K562 (cell line): ENCODE results near the gene MRPS26. TPM values are rescaled to one million over a fixed set of nuclear protein-coding genes. Genes with fewer than 3 reads are reported as not detected.

Source experiments
- ATAC-seq: fragments of 200-7000 bp; cut with Tn5 transposase; 3 replicates; pipeline ENCODE4 v1.9.1; 2020; ENCODE audit warnings: moderate library complexity
- BruUV-seq: library from RNA; stranded (reverse); fragments of 400-500 nt; replicated peaks from 2 replicates; lab custom pipeline; 2021; lab: Mats Ljungman, UMichigan
- CTCF ChIA-PET: fragments of 300-600 bp; formaldehyde crosslinking; extraction: SDS; loops from one replicate; lab custom pipeline; 2021; ENCODE audit warnings: low intra/inter-chr PET ratio; lab: Yijun Ruan, JAX
- POLR2A ChIA-PET: fragments of 300-600, 350-650 bp; sonication (Branson Sonifier 250); formaldehyde crosslinking; extraction: SDS; loops from one replicate; lab custom pipeline; 2021; ENCODE audit warnings: antibody characterized with exemption, inconsistent platforms; lab: Yijun Ruan, JAX
- DNase-seq, 4 experiments: peaks; one replicate each; pipeline versions ENCODE4 v3.0.0 to v3.0.0-alpha.2; 2011 to 2018; ENCODE audit warnings: low spot score in 3 of 4, mixed read lengths in 3 of 4; ENCODE audit errors: extremely low read depth in 1 of 4
- FAIRE-seq: peaks from 2 replicates; lab custom pipeline; 2011; peaks lifted over from hg19 to GRCh38; lab: Jason Lieb, UNC
- H2AFZ ChIP-seq: 2 replicates; pipeline ENCODE4 v1.6.0; 2011; ENCODE audit warnings: low read depth, low read length, control low read depth, inconsistent platforms
- H3K27ac ChIP-seq: fragments of 200-600 bp; 3 replicates; pipeline ENCODE4 v1.8.0; 2011; ENCODE audit warnings: low read depth, mild to moderate bottlenecking, control low read depth, inconsistent platforms, low read length, moderate library complexity, mixed read lengths; ENCODE audit errors: extremely low read depth
- H3K27me3 ChIP-seq, 2 experiments: fragments of 300-600 bp in 1 of 2; 2 replicates in 1 of 2; 3 replicates in 1 of 2; pipeline versions ENCODE4 v1.6.0 to v1.8.0; 2011; ENCODE audit warnings: inconsistent platforms in 2 of 2, low read length in 2 of 2, mild to moderate bottlenecking in 1 of 2, mixed read lengths in 1 of 2, moderate library complexity in 1 of 2; ENCODE audit not compliant: control insufficient read depth in 2 of 2, insufficient read depth in 2 of 2
- H3K36me3 ChIP-seq: fragments of 300-600 bp; 3 replicates; pipeline ENCODE4 v1.8.0; 2011; ENCODE audit warnings: mild to moderate bottlenecking, low read length, inconsistent platforms; ENCODE audit not compliant: control insufficient read depth, insufficient read depth
- H3K4me1 ChIP-seq, 2 experiments: fragments of 200-600 bp in 1 of 2; replicated peaks in 1 of 2; 2 replicates in 1 of 2; 3 replicates in 1 of 2; pipeline versions ENCODE4 v1.5.1 to v1.8.0; 2011; ENCODE audit warnings: inconsistent platforms in 2 of 2, low read length in 2 of 2, mild to moderate bottlenecking in 1 of 2, mixed read lengths in 1 of 2, moderate library complexity in 1 of 2; ENCODE audit not compliant: control insufficient read depth in 2 of 2, insufficient read depth in 2 of 2
- H3K4me2 ChIP-seq: 2 replicates; pipeline ENCODE4 v1.6.1; 2011; ENCODE audit warnings: low read length, control low read depth, inconsistent platforms, mixed read lengths; ENCODE audit not compliant: insufficient read depth
- H3K4me3 ChIP-seq: fragments of 200-600 bp; sonication (generic), shearing (Covaris generic); 2 replicates; pipeline ENCODE4 v1.5.1; 2016; ENCODE audit warnings: control low read depth, inconsistent platforms
- H3K79me2 ChIP-seq: fragments of 200-600 bp; 3 replicates; pipeline ENCODE4 v1.8.0; 2011; ENCODE audit warnings: low read length, inconsistent platforms; ENCODE audit not compliant: control insufficient read depth, insufficient read depth
- H3K9ac ChIP-seq, 2 experiments: 2 replicates each; pipeline versions ENCODE4 v1.6.0 to v1.6.1; 2011; ENCODE audit warnings: low read depth in 2 of 2, low read length in 2 of 2, control low read depth in 1 of 2, inconsistent platforms in 1 of 2, mild to moderate bottlenecking in 1 of 2, mixed read lengths in 1 of 2; ENCODE audit not compliant: insufficient read depth in 1 of 2
- H3K9me1 ChIP-seq: one replicate; pipeline ENCODE4 v1.6.0; 2011; ENCODE audit warnings: inconsistent platforms, mild to moderate bottlenecking, low read length, moderate library complexity; ENCODE audit not compliant: control insufficient read depth, insufficient read depth
- H3K9me3 ChIP-seq: replicated peaks from 2 replicates; pipeline ENCODE4 v1.5.1; 2011; ENCODE audit warnings: low read depth, low read length, inconsistent platforms; ENCODE audit not compliant: control insufficient read depth, insufficient read depth
- H4K20me1 ChIP-seq: replicated peaks from 2 replicates; pipeline ENCODE4 v1.6.1; 2011; ENCODE audit warnings: low read length, inconsistent platforms, mixed read lengths; ENCODE audit not compliant: control insufficient read depth, insufficient read depth
- BRF1 ChIP-seq: IDR thresholded peaks from 3 replicates; pipeline ENCODE4 v1.6.1; 2011; ENCODE audit warnings: borderline replicate concordance, mild to moderate bottlenecking; ENCODE audit not compliant: insufficient read length; ENCODE audit errors: extremely low read depth
- HCFC1 ChIP-seq: IDR thresholded peaks from 2 replicates; pipeline ENCODE4 v1.6.1; 2012; ENCODE audit warnings: low read depth, low read length, improper control_type of control experiment
- HDGF ChIP-seq: fragments of 450-650 bp; IDR thresholded peaks from 2 replicates; pipeline ENCODE4 v1.6.1; 2016
- HMBOX1 ChIP-seq: sonication (generic); IDR thresholded peaks from 2 replicates; pipeline ENCODE4 v1.6.1; 2016
- HNRNPH1 ChIP-seq: fragments of 200-400 bp; formaldehyde crosslinking; optimal IDR thresholded peaks from 2 replicates; pipeline ENCODE3; 2017; ENCODE audit warnings: low read depth, mild to moderate bottlenecking, low read length, moderate library complexity
- HNRNPLL ChIP-seq: fragments of 200-400 bp; formaldehyde crosslinking; IDR thresholded peaks from 2 replicates; pipeline ENCODE4 v1.6.1; 2017; ENCODE audit warnings: low read length, low read depth, mild to moderate bottlenecking; ENCODE audit not compliant: poor library complexity, severe bottlenecking
- KAT2B ChIP-seq: IDR thresholded peaks from one replicate; pipeline ENCODE4 v1.6.1; 2012; ENCODE audit warnings: low read depth, mild to moderate bottlenecking, control low read depth, inconsistent platforms, low read length, moderate library complexity
- LCOR ChIP-seq: sonication (generic); formaldehyde crosslinking; IDR thresholded peaks from 2 replicates; pipeline ENCODE4 v1.8.0; 2022; ENCODE audit warnings: mild to moderate bottlenecking, missing genetic modification reagents
- ZNF134 ChIP-seq: fragments of 250-450 bp; sonication (Bioruptor Pico); conservative IDR thresholded peaks from 2 replicates; pipeline ENCODE4 v1.4.0; 2020
- ZNF318 ChIP-seq, 2 experiments: fragments of 450-650 bp; IDR thresholded peaks; 2 replicates each; pipeline ENCODE4 v1.6.1; 2016; ENCODE audit warnings: mild to moderate bottlenecking in 2 of 2, borderline replicate concordance in 1 of 2, low read depth in 1 of 2, moderate library complexity in 1 of 2
- WGBS: fragments of 100-300 bp; shearing (Covaris generic); methylation state at CpG from one replicate; pipeline ENCODE4 v1.1.6; 2016; ENCODE audit warnings: low coverage, mixed read lengths; ENCODE audit not compliant: insufficient coverage; ENCODE audit errors: missing lambda C conversion rate; 5-methylcytosine and 5-hydroxymethylcytosine counted together
- in situ Hi-C: fragments of 300-500 bp; cut with MboI; formaldehyde crosslinking; loops from 4 replicates; pipeline ENCODE4 v1.15.0; 2018; ENCODE audit warnings: inconsistent platforms, mixed read lengths
- intact Hi-C: fragments of 100-400 bp; cut with micrococcal nuclease; formaldehyde crosslinking; loops from 2 replicates; pipeline ENCODE4 v1.14.2; 2022
- polyA plus RNA-seq, 8 experiments: library from polyadenylated mRNA; depleted of rRNA in 4 of 8; stranded (reverse) in 5 of 8; unstranded in 3 of 8; fragments of >200 nt; fragmentation: Nextera tagmentation in 2 of 8; fragmentation: Illumina TruSeq in 1 of 8; extraction: Ambion mirVana in 2 of 8; extraction: Trizol in 1 of 8; gene quantifications; 2 replicates each; pipeline versions ENCODE4 v1.2.1 to v1.2.3, GENCODE V29; 2011 to 2014; ENCODE audit warnings: inconsistent platforms in 1 of 8, missing spikeins in 1 of 8
- total RNA-seq, 7 experiments: library from RNA; depleted of rRNA in 6 of 7; stranded (reverse); fragments of >200 nt in 6 of 7; fragmentation: Illumina TruSeq in 2 of 7; extraction: Trizol in 2 of 7; gene quantifications; 2 replicates each; pipeline versions ENCODE4 v1.2.1 to v1.2.3, GENCODE V29; 2011 to 2021; ENCODE audit warnings: low replicate concordance in 1 of 7

Gene MRPS26
- total and polyA plus RNA-seq, 9 of the 15 experiments (the other 6 are each of a cell fraction or from before 2014, with no cell fraction given): 2.7 to 70.5 (median 28.8) TPM

- TF ChIP-seq HMBOX1 (no peak), ZNF134 (CRISPR knock-in tag) (no peak), HDGF (no peak), HNRNPH1 (no peak), HCFC1 (no peak), KAT2B (no peak), BRF1 (no peak), LCOR (CRISPR knock-in tag) (no peak), ZNF318 (IDR thresholded peaks at IDR 0.05; ENCODE audit: borderline replicate concordance in 1 of 2, low read depth in 1 of 2) (no peak), HNRNPLL (no peak)
- H2AFZ ChIP-seq: no peak within 1 kb of the TSS
- H3K79me2 ChIP-seq: no peaks in the 10 kb centered on the region
- H3K4me2 ChIP-seq: no peak within 1 kb of the TSS
- no peak within 1 kb of the TSS for H3K27ac ChIP-seq
- no peak for FAIRE-seq
- in situ Hi-C loops (no loop called here), intact Hi-C loops (no loop called here)
- no peak for ATAC-seq
- no peaks in the 10 kb centered on the region for H3K27me3 ChIP-seq
- POLR2A ChIA-PET: no interaction called here
- H3K9me1 ChIP-seq: no peaks in the 10 kb centered on the region
- DNase-seq: peak in 1 of 4 experiments; percentile 1
- H3K9ac ChIP-seq: no peak within 1 kb of the TSS
- no peaks in the 10 kb centered on the region for H4K20me1 ChIP-seq
- no peaks in the 10 kb centered on the region for H3K36me3 ChIP-seq
- 90% methylated on average over 11 of the region's 95 CpGs for WGBS
- H3K4me1 ChIP-seq: peaks cover 6 to 20% of the 10 kb centered on the region in 2 experiments; a peak in 4 of 5 replicates
- H3K4me3 ChIP-seq: no peak within 1 kb of the TSS
- H3K9me3 ChIP-seq: no peaks in the 10 kb centered on the region
- no TSS peak for BruUV-seq
- CTCF ChIA-PET: no interaction called here
Measured at GRCh38 chr20:3071610-3072529, 26.0 kb downstream of the MRPS26 start, which contains the start of gene OXT. TSS of gene OXT (plus strand) at chr20:3071620. CDS start at chr20:3071656, 36 bp downstream.
